Stimulated activated CD8-positive, alpha-beta memory T cell treated with anti-CD3 and anti-CD28 coated beads, Interleukin-4, amount 100 ng/mL, for 48 hours (primary cell): ENCODE data around the gene ZER1.
A peak's percentile ranks its signal among the peaks of the same experiment; 100 is the strongest.
"Not testable (repeated sequence)": the region's sequence is repeated elsewhere in the genome, so short reads cannot be mapped to it uniquely, and the experiment has no call there.

Experiments
- DNase-seq: peaks from one replicate; pipeline ENCODE4 v3.0.0-alpha.2; 2020

Gene ZER1

DNA sequence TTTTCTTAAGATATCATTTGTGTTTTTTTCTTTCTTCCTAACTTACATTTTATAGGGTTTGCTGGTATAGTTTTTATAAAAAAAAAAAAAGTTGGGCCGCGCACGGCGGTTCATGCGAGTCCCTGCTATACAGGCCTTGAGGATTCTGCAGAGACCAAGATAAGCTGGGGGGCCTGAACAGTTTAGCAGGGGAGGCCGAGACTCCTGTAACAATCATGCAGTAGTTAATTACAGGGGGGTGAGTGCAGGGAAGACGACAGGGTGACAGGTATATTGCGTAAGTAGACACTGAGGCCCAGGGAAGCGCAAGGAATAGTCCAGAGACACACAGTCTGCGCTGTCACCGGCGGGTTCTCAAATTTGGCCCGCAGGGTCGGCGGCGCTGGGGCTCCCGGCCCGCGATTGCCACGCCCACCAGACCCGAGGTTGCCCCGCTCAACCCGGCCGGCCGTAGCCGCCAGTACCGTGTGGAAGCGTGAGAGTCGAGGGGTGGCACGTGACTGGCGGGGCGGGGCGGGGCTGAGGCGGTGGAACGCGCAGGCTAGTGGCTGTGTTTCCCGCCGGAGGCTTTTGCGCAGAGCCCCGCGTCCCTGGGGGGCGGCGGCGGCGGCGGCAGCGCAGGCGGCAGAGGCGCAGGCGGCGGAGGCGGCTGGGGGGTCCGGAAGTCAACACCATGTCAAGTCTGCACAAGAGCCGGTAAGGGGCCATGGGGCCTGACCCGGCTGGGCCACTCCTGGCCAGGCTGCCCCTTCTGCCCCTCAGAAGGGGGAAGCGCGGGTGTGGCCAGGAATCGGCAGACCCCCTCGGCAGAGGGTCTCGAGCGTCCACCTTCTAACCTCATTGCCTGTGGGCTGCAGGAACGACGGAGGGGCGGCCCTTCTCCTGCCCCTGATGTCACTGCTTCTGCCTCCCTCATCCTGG is 15.2 kb upstream of the ZER1 start, which contains the start of gene TBC1D13:
TBC1D13 (plus strand) TSS at position 573 of the 921 bp plus-strand sequence; CDS start at position 674, 101 bp downstream.
- peak; percentile 92 for DNase-seq

- no peak for DNase-seq
Observed at GRCh38 chr9:128785427-128785826, 13.7 kb upstream of the ZER1 start.

DNA sequence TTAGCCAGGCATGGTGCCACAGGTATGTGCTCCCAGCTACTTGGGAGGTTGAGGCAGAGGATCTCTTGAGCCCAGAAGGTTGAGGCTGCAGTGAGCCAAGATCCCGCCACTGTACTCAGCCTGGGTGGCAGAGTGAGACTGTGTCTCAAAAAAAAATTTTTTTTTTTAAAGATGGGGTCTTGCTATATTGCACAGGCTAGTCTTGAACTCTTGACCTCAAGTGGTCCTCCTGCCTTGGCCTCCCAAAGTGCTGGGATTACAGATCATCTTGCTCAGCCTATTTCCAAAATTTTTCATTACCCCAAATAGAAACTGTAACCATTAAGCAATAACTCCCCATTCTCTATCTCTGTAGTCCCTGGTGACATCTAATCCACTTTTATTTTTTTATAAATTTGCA is 10.9 kb upstream of the ZER1 start:
- no peak for DNase-seq

GRCh38 chr9:128781187-128782070 is 9.7 kb upstream of the ZER1 start:
- DNase-seq, result no peak

DNA sequence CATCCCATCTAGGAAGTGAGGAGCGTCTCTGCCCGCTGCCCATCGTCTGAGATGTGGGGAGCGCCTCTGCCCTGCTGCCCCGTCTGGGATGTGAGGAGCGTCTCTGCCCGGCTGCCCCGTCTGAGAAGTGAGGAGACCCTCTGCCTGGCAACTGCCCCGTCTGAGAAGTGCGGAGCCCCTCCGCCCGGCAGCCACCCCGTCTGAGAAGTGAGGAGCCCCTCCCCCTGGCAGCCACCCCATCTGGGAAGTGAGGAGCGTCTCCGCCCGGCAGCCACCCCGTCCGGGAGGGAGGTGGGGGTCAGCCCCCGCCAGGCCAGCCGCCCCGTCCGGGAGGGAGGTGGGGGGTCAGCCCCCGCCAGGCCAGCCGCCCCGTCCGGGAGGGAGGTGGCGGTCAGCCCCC is 8.4 kb upstream of the ZER1 start:
- not testable (repeated sequence) for DNase-seq

- no peak for DNase-seq
Observed at GRCh38 chr9:128774804-128775203, 3.1 kb upstream of the ZER1 start.

GRCh38 chr9:128773049-128773448 is 1.3 kb upstream of the ZER1 start:
- no peak for DNase-seq

GRCh38 chr9:128771094-128771721 is 519 bp downstream of the ZER1 start:
- DNase-seq, result peak; percentile 49

- DNase-seq, result no peak
Observed at GRCh38 chr9:128770286-128771030, 1.3 kb downstream of the ZER1 start.

GRCh38 chr9:128768606-128769005 is 3.1 kb downstream of the ZER1 start:
- no peak for DNase-seq

DNA sequence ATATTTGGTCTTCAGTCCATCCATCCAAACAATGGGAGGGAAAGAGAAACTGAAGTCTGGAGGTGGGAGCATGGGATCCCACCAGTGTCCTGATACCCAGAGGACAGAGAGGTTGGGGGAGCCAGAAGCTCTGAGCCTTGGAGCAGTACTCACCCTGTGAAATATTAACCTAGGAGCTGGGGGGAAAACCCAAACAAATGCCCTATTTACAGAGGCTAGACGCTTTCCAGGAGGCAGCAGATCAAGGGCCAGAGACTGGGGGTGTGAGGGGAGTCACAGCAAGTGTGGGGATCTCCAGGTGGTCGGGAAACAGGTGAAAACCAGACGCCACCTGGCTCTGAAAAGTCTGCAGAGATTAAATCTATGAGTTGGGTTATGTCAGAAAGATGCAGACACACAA is 6.2 kb downstream of the ZER1 start:
- no peak for DNase-seq

DNA sequence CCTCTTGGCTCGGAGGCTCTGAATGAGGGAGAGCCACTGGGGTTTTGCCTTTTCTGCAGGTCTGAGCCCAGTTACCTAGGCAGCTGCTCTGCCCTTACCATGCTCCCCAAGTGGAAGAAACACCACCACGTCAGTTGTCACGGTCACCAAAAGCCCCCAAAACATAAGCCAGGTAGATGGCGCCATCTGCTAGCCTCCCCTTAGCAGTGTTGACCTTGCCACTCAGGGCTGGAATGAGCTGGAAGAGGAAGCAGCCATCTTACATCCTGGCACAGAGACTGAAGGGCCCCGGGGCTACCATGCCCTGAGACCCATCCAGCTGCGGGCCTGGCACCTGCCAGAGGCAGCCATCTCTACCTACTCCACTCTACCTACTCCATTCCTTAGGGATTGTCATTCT is 7.4 kb downstream of the ZER1 start:
- no peak for DNase-seq

GRCh38 chr9:128762671-128763449 is 8.9 kb downstream of the ZER1 start:
- DNase-seq, result no peak

DNA sequence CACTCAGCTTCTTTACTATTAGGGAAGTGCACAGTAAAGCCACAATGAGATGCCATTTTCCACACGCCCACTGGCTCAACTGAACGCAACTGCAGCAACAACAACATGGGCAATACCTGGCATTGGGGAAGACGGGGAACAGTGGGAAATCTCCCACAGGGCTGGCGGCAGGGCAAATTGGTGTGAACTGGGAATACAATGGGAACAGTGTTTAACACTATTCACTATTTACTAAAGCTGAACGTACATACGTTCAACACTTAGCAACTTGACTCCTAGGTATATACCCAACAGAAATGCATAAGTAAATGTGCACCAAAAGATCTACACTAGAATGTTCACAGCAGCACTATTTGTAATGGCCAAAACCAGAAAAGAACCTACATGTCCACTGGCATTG is 14.1 kb downstream of the ZER1 start:
- no peak for DNase-seq

DNA sequence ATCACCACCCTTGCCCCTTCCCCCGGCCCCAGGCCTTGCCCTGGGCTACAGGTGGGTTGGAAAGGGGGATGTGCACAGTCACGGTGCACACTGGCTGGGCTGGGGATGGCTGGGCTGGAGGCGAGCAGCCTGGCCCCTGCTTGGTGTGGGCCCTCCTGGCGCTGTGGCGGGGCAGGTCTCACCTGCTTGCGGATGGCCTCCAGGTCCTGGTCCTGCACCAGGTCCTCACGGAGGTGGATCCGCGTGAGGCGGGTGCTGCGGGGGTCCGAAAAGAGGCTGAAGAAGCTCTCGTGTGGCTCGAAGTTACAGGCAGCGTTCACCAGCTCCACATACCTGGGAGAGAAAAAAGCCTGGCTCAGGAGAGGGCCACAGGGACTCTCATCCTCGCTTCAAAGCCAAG is 18.1 kb downstream of the ZER1 start:
- DNase-seq, result no peak

DNA sequence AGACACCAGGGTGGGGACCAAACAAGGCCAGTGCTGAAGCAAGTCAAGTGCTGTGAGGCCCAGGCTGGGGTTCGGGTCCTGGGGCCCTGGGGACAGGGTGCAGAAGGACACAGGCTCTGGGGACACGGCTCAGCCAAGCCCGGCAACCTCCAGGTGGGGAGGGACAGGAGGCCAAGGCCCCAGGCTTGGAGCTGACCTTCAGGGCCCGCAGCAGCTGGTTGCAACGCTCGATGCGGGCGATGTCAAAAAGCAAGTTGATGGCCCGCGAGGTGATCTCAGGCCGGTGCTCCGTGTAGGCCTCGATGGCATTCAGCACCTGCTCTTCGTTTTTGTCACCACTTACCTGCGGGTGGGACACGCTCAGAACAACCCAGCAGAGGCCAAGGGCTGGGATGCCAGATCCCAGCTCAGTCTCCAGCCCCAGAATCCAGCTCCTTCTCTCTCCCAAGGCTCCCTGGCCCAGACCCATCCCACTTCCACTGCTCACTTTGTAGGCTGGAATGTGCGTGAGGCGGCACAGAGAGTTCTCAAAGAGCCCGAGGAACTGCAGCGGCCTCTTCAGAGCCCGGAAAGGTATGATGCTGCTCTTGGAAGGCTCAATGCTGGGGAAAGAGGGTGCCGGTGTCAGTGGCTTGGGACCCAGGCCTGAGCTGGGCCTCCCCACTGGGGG is 20.7 kb downstream of the ZER1 start:
- DNase-seq, result no peak

- DNase-seq, result no peak
Observed at GRCh38 chr9:128747241-128747640, 24.5 kb downstream of the ZER1 start.

- DNase-seq, result no peak
Observed at GRCh38 chr9:128743421-128743820, 28.3 kb downstream of the ZER1 start.

DNA sequence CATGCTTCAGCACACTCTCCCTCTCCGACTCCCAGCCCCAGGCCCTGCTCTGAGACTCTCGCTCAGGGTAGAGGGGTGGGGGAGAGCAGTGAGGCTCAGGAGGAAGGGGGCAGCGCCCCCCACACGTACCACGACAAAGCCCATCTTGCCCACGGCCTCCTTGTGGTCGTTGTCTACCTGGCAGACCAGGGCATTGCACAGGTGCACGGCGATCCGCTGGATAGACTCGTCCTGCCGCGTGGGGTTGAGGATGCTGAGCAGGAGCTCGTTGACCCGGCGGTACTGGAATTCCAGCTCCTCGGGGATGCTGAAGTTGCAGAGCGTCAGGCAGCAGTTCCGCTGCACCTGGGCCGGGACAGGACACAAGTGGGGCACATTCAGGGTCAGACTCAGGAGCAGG is 29.3 kb downstream of the ZER1 start:
- DNase-seq, result no peak

DNA sequence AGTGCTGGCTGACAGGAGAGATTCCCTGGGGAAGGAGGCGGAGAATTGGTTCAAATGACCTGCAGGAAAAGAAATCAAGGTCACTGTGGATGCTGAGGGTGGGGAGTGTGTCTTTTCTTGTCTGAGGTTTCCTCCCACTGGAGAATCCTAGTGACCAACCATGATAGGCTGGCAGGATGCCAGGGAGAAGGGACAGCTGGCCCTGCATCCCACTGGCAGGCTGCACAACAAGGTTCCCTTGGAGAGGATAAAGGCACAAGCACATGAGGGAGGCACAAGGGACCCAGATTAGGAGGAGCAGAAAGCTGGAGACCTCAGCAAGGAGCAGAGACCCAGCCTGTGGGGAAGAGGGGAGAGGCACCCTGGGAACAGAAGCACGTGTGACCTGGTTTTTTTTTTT is 36.4 kb downstream of the ZER1 start:
- no peak for DNase-seq

DNA sequence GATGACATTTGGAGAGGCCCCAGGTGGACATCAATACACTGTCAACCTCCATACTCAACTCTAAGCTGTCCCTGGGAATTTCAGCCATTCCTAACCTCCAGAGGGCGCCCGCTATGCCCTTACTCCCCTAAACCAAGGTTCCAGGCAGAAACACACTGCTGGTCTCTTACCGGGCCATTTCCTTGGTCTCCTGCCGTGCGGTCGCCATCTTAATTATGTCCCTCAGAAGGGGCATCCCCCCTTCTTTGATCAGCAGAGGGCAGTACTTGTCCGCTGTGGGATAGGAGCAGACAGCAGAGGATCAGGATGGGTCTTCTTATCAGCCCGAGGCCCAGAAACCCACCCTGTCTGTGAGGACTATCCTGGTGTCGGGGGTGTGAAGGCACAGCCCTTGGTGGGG is 38.5 kb downstream of the ZER1 start:
- peak; percentile 36 for DNase-seq
